ENCODE data around the gene KLHDC7B. TPM values are rescaled to one million over a fixed set of nuclear protein-coding genes. Genes with fewer than 3 reads are reported as not detected.
A peak's percentile ranks its signal among the peaks of the same experiment; 100 is the strongest.

The KLHDC7B gene
- total and polyA plus RNA-seq, 2 of the 13 experiments (the other 11 are each of a cell fraction or from before 2014, with no cell fraction given): 0.11 TPM; not detected in 1

DNA sequence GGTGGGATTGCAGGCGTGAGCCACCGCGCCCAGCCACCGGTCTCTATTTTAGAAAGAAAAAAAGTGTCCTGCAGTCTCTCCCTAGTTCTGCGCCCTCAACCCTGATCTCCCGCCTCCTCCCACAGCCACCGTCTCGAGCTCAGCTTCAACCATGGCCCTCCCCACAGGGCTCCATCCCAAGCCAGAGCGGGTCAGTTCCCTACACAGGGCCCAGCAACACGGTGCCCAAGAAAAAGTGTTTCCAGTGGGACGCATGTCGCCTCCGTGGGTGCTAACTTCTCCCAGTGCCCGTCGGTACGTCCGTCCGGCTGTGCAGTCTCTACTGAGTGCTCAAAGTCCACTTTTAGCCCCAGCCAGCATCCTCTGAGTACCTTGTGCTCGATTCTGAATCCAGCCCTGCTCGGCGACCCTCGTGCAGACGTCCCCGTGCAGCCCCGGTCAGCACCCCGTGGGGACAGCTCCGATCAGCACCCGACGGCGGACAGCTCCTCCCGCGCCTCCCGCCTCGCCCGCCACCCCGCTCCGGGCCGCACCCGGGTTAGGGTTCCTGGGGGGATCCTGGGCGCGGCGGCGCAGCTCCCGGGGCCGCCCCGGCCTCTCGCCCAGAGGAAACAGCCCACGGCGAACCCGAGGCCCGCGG is 54.2 kb downstream of the KLHDC7B start (continued):
- TF ChIP-seq, protein P1, sequence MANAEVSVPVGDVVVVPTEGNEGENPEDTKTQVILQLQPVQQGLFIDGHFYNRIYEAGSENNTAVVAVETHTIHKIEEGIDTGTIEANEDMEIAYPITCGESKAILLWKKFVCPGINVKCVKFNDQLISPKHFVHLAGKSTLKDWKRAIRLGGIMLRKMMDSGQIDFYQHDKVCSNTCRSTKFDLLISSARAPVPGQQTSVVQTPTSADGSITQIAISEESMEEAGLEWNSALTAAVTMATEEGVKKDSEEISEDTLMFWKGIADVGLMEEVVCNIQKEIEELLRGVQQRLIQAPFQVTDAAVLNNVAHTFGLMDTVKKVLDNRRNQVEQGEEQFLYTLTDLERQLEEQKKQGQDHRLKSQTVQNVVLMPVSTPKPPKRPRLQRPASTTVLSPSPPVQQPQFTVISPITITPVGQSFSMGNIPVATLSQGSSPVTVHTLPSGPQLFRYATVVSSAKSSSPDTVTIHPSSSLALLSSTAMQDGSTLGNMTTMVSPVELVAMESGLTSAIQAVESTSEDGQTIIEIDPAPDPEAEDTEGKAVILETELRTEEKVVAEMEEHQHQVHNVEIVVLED (CRISPR knock-in tag; IDR thresholded peaks at IDR 0.05; ENCODE audit: borderline replicate concordance): peak; percentile 29; the same call in 1 of the 2 replicates
- TF ChIP-seq HHEX (CRISPR knock-in tag; IDR thresholded peaks at IDR 0.05) (peak; percentile 57), ZEB1 (IDR thresholded peaks at IDR 0.05; ENCODE audit: insufficient replicate concordance, low read depth) (no peak), MYNN (CRISPR knock-in tag; IDR thresholded peaks at IDR 0.05; ENCODE audit: low read depth) (peak; percentile 97), KLF6 (CRISPR knock-in tag; IDR thresholded peaks at IDR 0.05) (peak; percentile 100), DPF2 (CRISPR knock-in tag; IDR thresholded peaks at IDR 0.05; ENCODE audit: borderline replicate concordance, low read depth) (no peak), ZNF296 (CRISPR knock-in tag; conservative IDR thresholded peaks at IDR 0.05) (peak; percentile 98), ZBTB42 (CRISPR knock-in tag; IDR thresholded peaks at IDR 0.05) (peak; percentile 85; the same call in 1 of the 2 replicates), TGIF2 (CRISPR knock-in tag; IDR thresholded peaks at IDR 0.05) (peak; percentile 98), KDM5A (IDR thresholded peaks at IDR 0.05; ENCODE audit: borderline replicate concordance, low read length) (no peak), ZNF354B (CRISPR knock-in tag; IDR thresholded peaks at IDR 0.05) (peak; percentile 88), ARNT (IDR thresholded peaks at IDR 0.05) (no peak), ZNF737 (CRISPR knock-in tag; IDR thresholded peaks at IDR 0.05; ENCODE audit: borderline replicate concordance) (peak; percentile 64; the same call in 1 of the 2 replicates), PAX8 (CRISPR knock-in tag; IDR thresholded peaks at IDR 0.05; ENCODE audit: borderline replicate concordance) (peak; percentile 88; the same call in 1 of the 2 replicates), KMT2A (CRISPR knock-in tag; IDR thresholded peaks at IDR 0.05) (peak; percentile 89), HMG20B (CRISPR knock-in tag; conservative IDR thresholded peaks at IDR 0.05) (peak; percentile 92), ZZZ3 (CRISPR knock-in tag; IDR thresholded peaks at IDR 0.05; ENCODE audit: borderline replicate concordance) (peak; percentile 95), AGO1 (IDR thresholded peaks at IDR 0.05; ENCODE audit: low read depth, low read length, poor library complexity, severe bottlenecking) (no peak), ELF1 (CRISPR knock-in tag; IDR thresholded peaks at IDR 0.05) (peak; percentile 47; the same call in 1 of the 2 replicates), ZNF761 (CRISPR knock-in tag; conservative IDR thresholded peaks at IDR 0.05) (peak; percentile 88), ATAD3A (CRISPR knock-in tag; IDR thresholded peaks at IDR 0.05) (peak; percentile 99)
- TF ChIP-seq, protein P2, sequence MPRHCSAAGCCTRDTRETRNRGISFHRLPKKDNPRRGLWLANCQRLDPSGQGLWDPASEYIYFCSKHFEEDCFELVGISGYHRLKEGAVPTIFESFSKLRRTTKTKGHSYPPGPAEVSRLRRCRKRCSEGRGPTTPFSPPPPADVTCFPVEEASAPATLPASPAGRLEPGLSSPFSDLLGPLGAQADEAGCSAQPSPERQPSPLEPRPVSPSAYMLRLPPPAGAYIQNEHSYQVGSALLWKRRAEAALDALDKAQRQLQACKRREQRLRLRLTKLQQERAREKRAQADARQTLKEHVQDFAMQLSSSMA (CRISPR knock-in tag; IDR thresholded peaks at IDR 0.05): peak; percentile 92; the same call in 1 of the 2 replicates
- TF ChIP-seq, protein P3, sequence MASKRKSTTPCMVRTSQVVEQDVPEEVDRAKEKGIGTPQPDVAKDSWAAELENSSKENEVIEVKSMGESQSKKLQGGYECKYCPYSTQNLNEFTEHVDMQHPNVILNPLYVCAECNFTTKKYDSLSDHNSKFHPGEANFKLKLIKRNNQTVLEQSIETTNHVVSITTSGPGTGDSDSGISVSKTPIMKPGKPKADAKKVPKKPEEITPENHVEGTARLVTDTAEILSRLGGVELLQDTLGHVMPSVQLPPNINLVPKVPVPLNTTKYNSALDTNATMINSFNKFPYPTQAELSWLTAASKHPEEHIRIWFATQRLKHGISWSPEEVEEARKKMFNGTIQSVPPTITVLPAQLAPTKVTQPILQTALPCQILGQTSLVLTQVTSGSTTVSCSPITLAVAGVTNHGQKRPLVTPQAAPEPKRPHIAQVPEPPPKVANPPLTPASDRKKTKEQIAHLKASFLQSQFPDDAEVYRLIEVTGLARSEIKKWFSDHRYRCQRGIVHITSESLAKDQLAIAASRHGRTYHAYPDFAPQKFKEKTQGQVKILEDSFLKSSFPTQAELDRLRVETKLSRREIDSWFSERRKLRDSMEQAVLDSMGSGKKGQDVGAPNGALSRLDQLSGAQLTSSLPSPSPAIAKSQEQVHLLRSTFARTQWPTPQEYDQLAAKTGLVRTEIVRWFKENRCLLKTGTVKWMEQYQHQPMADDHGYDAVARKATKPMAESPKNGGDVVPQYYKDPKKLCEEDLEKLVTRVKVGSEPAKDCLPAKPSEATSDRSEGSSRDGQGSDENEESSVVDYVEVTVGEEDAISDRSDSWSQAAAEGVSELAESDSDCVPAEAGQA (IDR thresholded peaks at IDR 0.05; ENCODE audit: low read depth): no peak
- TF ChIP-seq, protein P3 (CRISPR knock-in tag; IDR thresholded peaks at IDR 0.05; ENCODE audit: borderline replicate concordance): peak; percentile 99
